Measurements from ENCODE around the gene AHSA1. TPM values are rescaled to one million over a fixed set of nuclear protein-coding genes. Genes with fewer than 3 reads are reported as not detected.

The AHSA1 gene
- total RNA-seq, 1 donor from 2014 or later, result 85.9 TPM

DNA sequence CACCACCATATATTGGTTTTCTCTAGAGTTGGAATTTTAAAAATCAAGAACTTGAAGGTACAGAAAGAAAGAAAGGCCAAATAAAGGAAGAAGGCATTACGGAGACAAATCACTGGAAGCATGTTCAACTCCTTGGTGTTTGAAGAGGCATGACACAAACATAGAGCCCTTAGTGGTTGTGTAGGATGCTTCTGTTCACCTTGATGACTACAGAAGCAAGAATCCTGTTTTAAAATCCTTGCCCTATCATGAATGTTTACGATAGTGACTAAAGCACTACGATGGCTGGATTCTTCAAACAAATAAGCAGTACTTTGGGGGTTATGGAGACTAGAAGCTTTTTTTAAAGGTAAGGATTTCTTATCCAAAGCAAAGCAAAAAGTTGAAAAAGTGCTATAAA is 51.0 kb downstream of the AHSA1 start:
- no peak for DNase-seq (ENCODE audit: extremely low spot score in 2 of 2)
- H3K27ac ChIP-seq, result no peak overlapping the region
- peaks cover 0 to 14% of the 10 kb centered on the region in 2 donors for H3K36me3 ChIP-seq

DNA sequence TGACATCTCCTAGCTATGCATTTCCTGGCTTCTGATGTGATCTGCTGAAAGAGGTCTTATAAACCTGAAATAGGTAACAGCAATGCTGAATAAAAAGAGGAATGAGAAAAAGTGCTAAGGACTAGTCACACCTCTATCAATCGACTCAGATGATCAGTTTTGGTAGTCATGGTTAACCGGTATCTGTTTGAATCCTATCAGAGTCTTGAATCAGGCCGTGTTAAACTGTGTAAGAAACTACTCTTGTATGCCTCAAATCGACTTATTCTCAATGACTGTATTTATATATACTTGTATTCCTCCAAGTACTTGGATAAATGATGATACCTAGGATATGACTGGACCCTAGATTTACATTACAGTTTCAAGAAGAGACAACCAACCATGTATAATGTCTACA is 51.5 kb downstream of the AHSA1 start:
- intact Hi-C loops (cut with DNase I), result no loop called here
- TF ChIP-seq, protein P1, sequence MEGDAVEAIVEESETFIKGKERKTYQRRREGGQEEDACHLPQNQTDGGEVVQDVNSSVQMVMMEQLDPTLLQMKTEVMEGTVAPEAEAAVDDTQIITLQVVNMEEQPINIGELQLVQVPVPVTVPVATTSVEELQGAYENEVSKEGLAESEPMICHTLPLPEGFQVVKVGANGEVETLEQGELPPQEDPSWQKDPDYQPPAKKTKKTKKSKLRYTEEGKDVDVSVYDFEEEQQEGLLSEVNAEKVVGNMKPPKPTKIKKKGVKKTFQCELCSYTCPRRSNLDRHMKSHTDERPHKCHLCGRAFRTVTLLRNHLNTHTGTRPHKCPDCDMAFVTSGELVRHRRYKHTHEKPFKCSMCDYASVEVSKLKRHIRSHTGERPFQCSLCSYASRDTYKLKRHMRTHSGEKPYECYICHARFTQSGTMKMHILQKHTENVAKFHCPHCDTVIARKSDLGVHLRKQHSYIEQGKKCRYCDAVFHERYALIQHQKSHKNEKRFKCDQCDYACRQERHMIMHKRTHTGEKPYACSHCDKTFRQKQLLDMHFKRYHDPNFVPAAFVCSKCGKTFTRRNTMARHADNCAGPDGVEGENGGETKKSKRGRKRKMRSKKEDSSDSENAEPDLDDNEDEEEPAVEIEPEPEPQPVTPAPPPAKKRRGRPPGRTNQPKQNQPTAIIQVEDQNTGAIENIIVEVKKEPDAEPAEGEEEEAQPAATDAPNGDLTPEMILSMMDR (IDR thresholded peaks at IDR 0.05), result no peak
- TF ChIP-seq POLR2AphosphoS5 (IDR thresholded peaks at IDR 0.05; ENCODE audit: insufficient read depth in 1 of 2, low read depth in 1 of 2), result no peak
- TF ChIP-seq POLR2A (IDR thresholded peaks at IDR 0.05), result no peak
- DNase-seq (ENCODE audit: extremely low spot score in 2 of 2), result peak in 1 of 2 donors; percentile 2
- Histone ChIP-seq H3K27me3 (no peaks in the 10 kb centered on the region), H3K9me3 (no peaks in the 10 kb centered on the region), H3K4me3 (no peak overlapping the region), H3K4me1 (no peaks in the 10 kb centered on the region), H3K36me3 (peaks cover 0 to 14% of the 10 kb centered on the region in 2 donors), H3K27ac (no peak overlapping the region)

More for the DNA sequence above, 51.0 kb downstream of the AHSA1 start:
- Histone ChIP-seq H3K9me3 (no peaks in the 10 kb centered on the region), H3K4me1 (no peaks in the 10 kb centered on the region), H3K27me3 (no peaks in the 10 kb centered on the region), H3K4me3 (no peak overlapping the region)
- TF ChIP-seq, protein P1 (IDR thresholded peaks at IDR 0.05), result no peak
- TF ChIP-seq POLR2A (IDR thresholded peaks at IDR 0.05) (no peak), POLR2AphosphoS5 (IDR thresholded peaks at IDR 0.05; ENCODE audit: insufficient read depth in 1 of 2, low read depth in 1 of 2) (no peak)
- intact Hi-C loops (cut with DNase I), result no loop called here

DNA sequence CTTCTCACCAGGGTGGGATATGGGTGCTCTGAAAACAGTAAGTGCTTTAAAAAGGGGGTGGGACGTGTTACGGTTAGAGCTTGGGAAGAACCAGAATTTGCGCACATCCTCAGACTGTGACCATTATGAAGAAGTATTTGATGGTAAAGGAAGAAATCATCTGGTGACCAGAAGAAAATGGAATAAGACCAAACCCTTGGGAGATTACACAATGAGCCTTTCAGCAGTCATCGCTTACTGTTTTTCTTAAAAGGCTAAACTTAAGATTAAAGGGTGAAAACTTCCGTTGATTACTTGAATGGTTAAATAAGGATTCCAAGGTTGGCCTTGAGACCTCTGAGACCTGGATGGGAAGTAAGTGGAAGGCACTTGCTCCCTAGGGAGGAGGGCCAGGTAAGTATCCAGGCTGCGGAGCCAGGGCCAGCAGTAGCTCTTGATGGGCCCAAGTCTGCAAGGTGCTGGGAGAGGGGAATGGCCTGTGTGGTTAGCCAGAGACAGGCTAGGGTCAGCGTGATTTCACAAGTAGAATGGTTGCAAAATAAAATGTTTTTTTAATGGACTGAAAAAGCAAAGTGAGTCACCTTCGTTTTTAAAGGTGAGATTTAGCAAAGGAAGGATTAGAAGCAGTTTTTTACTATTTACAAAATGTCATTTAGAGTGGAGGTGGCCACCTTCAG is 53.7 kb downstream of the AHSA1 start:
- TF ChIP-seq POLR2A (IDR thresholded peaks at IDR 0.05) (no peak), POLR2AphosphoS5 (IDR thresholded peaks at IDR 0.05; ENCODE audit: insufficient read depth in 1 of 2, low read depth in 1 of 2) (no peak)
- TF ChIP-seq, protein P1 (IDR thresholded peaks at IDR 0.05), result no peak
- peaks cover 0 to 15% of the 10 kb centered on the region in 2 donors for H3K36me3 ChIP-seq
- intact Hi-C loops (cut with DNase I), result no loop called here

DNA sequence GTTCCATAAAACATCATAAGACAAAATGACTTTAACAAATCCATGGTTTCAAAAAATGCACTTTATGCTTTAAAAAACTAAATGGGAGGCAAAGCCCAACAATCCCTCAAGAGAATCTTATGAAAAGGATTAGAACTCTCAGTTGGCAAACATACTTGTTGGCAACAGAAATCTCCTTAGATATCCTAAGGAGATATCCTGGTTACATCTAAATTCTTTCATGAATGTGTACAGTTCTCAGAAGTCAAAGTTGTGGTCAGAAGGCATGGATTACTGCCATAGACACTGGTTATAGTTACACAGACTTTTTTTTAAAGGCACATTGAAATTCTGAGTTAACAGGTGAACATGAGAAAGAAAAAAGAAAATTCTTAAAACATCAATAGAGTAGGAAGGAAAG is 58.2 kb downstream of the AHSA1 start:
- no peaks in the 10 kb centered on the region for H3K27me3 ChIP-seq
- no peak for DNase-seq (ENCODE audit: extremely low spot score in 2 of 2)
- TF ChIP-seq POLR2A (IDR thresholded peaks at IDR 0.05) (no peak), POLR2AphosphoS5 (IDR thresholded peaks at IDR 0.05; ENCODE audit: insufficient read depth in 1 of 2, low read depth in 1 of 2) (no peak)
- TF ChIP-seq, protein P1 (IDR thresholded peaks at IDR 0.05), result no peak
- no peaks in the 10 kb centered on the region for H3K9me3 ChIP-seq
- no peak overlapping the region for H3K27ac ChIP-seq
- intact Hi-C loops (cut with DNase I), result no loop called here
- H3K4me1 ChIP-seq, result no peaks in the 10 kb centered on the region
- peaks cover 0 to 47% of the 10 kb centered on the region in 2 donors for H3K36me3 ChIP-seq
- H3K4me3 ChIP-seq, result no peak overlapping the region

More for the DNA sequence above, 53.7 kb downstream of the AHSA1 start:
- Histone ChIP-seq H3K9me3 (no peaks in the 10 kb centered on the region), H3K4me1 (no peaks in the 10 kb centered on the region), H3K27ac (no peak overlapping the region), H3K27me3 (no peaks in the 10 kb centered on the region), H3K4me3 (no peak overlapping the region)
- DNase-seq (ENCODE audit: extremely low spot score in 2 of 2), result peak in 1 of 2 donors; percentile 70

Small RNA genes within 50 kb of the gene (small RNA-seq; reads per million reads assigned to genes)
- not detected for gene RF00404

Other genes starting within 250 kb of the AHSA1 start
- gene NGB, start 186.9 kb upstream of the AHSA1 start, total RNA-seq, result 1.7 TPM
- 33.1 TPM for gene POMT2, start 137.2 kb upstream of the AHSA1 start, total RNA-seq
- 26.3 TPM for gene GSTZ1, start 137.1 kb upstream of the AHSA1 start, total RNA-seq
- 8.6 TPM for gene TMED8, start 81.0 kb upstream of the AHSA1 start, total RNA-seq
- gene SAMD15, start 80.7 kb upstream of the AHSA1 start, total RNA-seq, result not detected
- not detected for gene NOXRED1, start 34.6 kb upstream of the AHSA1 start, total RNA-seq
- 21.9 TPM for gene VIPAS39, start 492 bp upstream of the AHSA1 start, total RNA-seq
- 3.9 TPM for gene ISM2, start 40.7 kb downstream of the AHSA1 start, total RNA-seq
- 23.1 TPM for gene SPTLC2, start 158.5 kb downstream of the AHSA1 start, total RNA-seq
- 8.3 TPM for gene ALKBH1, start 249.9 kb downstream of the AHSA1 start, total RNA-seq

All from vagina (tissue), 2 donors.